ENCODE data around the gene YDJC. TPM values are rescaled to one million over a fixed set of nuclear protein-coding genes. Genes with fewer than 3 reads are reported as not detected.

Gene YDJC
- total and polyA plus RNA-seq, 9 of the 15 experiments (the other 6 are each of a cell fraction or from before 2014, with no cell fraction given), result 13.5 to 871 (median 164) TPM

DNA sequence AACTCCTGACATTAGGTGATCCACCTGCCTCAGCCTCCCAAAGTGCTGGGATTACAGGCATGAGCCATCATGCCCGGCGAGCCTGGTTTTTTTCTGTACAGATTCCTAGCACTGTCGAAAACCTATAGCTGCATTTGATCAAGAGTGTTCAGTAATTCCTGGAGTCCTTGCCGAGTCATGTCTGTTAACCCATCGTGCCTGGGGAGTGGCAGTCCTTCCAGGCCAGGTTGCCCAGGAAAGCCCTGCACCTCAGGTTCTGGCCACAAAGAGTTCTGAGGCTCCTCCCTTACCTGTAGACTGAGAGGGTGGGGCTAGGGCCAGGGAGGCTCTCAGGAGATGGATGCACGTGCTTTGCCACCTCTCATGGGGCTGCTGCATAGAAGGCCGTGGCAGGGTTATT lies 17.0 kb downstream of the YDJC start (continued):
- no peak for TF ChIP-seq ZNF318 (IDR thresholded peaks at IDR 0.05; ENCODE audit: borderline replicate concordance in 1 of 2, low read depth in 1 of 2)
- no peak for TF ChIP-seq PTRF (tag; IDR thresholded peaks at IDR 0.05)
- no peak for TF ChIP-seq CSDE1 (IDR thresholded peaks at IDR 0.05)
- TF ChIP-seq, protein P1, sequence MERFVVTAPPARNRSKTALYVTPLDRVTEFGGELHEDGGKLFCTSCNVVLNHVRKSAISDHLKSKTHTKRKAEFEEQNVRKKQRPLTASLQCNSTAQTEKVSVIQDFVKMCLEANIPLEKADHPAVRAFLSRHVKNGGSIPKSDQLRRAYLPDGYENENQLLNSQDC (CRISPR knock-in tag; IDR thresholded peaks at IDR 0.05), result no peak
- no peak for TF ChIP-seq HDAC3 (IDR thresholded peaks at IDR 0.05; ENCODE audit: borderline replicate concordance, partially characterized antibody)
- no peak for TF ChIP-seq ZNF398 (CRISPR knock-in tag; IDR thresholded peaks at IDR 0.05)
- TF ChIP-seq ZNF232 (CRISPR knock-in tag; IDR thresholded peaks at IDR 0.05), result no peak; the same call in 1 of the 2 replicates
- TF ChIP-seq ZNF75A (CRISPR knock-in tag; IDR thresholded peaks at IDR 0.05), result no peak
- peak; percentile 64; the same call in 1 of the 2 replicates for TF ChIP-seq NR2C2 (CRISPR knock-in tag; IDR thresholded peaks at IDR 0.05)
- TF ChIP-seq NR2C2 (tag; IDR thresholded peaks at IDR 0.05), result no peak
- TF ChIP-seq ETV6 (IDR thresholded peaks at IDR 0.05; ENCODE audit: borderline replicate concordance in 1 of 2, low read depth in 2 of 2, low read length in 1 of 2), result no peak
- no peak for TF ChIP-seq ETV6 (CRISPR knock-in tag; IDR thresholded peaks at IDR 0.05; ENCODE audit: borderline replicate concordance)
- no peak for TF ChIP-seq FOXJ2 (tag; IDR thresholded peaks at IDR 0.05)
- TF ChIP-seq ZNF174 (CRISPR knock-in tag; IDR thresholded peaks at IDR 0.05), result no peak
- TF ChIP-seq CREB3L1 (IDR thresholded peaks at IDR 0.05; ENCODE audit: borderline replicate concordance, low read depth), result no peak
- no peak for TF ChIP-seq ZNF584 (CRISPR knock-in tag; IDR thresholded peaks at IDR 0.05; ENCODE audit: low read depth)

All from K562 (cell line).